ENCODE results near the gene NEDD4L. TPM values are rescaled to one million over a fixed set of nuclear protein-coding genes. Genes with fewer than 3 reads are reported as not detected.
"Not testable (repeated sequence)": the region's sequence is repeated elsewhere in the genome, so short reads cannot be mapped to it uniquely, and the experiment has no call there.

The NEDD4L gene
- total RNA-seq, 1 experiment from 2014 or later: 31.7 TPM

DNA sequence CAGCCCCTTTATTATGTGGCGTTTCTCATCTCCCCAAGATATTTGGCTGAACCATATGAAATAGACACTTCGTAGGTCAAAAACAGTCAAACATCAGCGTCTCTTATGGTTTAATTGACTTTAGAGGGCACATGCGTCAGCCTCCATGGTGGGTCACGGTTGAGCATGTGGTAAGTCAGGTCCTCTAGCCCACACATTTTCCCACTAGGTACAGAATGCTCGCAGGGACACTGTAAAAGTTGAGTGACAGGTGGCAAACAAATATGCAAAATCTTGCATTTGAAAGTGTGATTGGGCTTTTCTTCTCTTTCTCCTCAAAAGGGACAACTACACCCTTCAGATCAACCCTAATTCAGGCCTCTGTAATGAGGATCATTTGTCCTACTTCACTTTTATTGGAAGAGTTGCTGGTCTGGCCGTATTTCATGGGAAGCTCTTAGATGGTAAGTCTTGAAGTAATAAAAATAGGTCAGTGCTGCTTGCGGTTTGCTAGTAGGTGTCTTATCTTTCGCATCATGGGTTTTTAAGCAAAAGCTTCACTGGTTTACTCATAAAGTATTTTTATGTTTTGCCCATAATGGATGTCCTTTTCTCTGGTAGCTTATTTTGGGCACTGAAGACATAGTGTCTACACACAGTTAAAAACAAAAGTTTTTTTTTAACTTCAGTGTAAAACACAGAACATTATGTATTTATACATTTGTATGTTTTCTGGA, 323.6 kb downstream of the NEDD4L start:
- H3K27me3 ChIP-seq (replicated peaks): no peaks in the 10 kb centered on the region
- H3K36me3 ChIP-seq: peaks cover 72% of the 10 kb centered on the region
- no peak overlapping the region for H3K4me3 ChIP-seq
- H3K9me3 ChIP-seq (replicated peaks): no peaks in the 10 kb centered on the region
- DNase-seq (ENCODE audit: low read depth in 1 of 2, low spot score in 2 of 2): no peak
- H3K27ac ChIP-seq: no peak overlapping the region
- peaks cover 31% of the 10 kb centered on the region for H3K4me1 ChIP-seq (replicated peaks)

DNA sequence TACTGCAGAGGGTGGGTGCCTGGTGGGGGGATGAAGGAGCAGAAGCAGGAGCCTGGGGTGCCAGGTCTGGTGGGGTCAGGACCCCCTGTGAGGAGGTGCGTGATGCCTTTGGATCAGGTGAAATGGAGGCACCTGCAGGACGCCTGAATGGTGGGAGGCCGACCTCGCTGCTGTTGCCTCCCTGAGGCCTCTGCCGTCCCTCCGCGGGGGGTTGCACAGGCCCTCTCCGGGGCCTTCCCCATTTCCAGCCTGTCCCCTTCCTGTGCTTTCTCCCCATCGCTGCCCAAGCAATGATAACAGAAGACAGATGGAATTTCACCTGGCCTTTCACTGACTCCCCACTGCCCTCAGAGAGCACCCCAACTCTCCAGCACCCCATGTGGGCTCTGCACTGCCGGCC, 325.6 kb downstream of the NEDD4L start:
- H3K27me3 ChIP-seq (replicated peaks): no peaks in the 10 kb centered on the region
- H3K36me3 ChIP-seq: peaks cover 88% of the 10 kb centered on the region
- no peak overlapping the region for H3K27ac ChIP-seq
- H3K4me3 ChIP-seq: no peak overlapping the region
- H3K9me3 ChIP-seq (replicated peaks): no peaks in the 10 kb centered on the region
- peaks cover 10% of the 10 kb centered on the region for H3K4me1 ChIP-seq (replicated peaks)
- DNase-seq (ENCODE audit: low read depth in 1 of 2, low spot score in 2 of 2): no peak

DNA sequence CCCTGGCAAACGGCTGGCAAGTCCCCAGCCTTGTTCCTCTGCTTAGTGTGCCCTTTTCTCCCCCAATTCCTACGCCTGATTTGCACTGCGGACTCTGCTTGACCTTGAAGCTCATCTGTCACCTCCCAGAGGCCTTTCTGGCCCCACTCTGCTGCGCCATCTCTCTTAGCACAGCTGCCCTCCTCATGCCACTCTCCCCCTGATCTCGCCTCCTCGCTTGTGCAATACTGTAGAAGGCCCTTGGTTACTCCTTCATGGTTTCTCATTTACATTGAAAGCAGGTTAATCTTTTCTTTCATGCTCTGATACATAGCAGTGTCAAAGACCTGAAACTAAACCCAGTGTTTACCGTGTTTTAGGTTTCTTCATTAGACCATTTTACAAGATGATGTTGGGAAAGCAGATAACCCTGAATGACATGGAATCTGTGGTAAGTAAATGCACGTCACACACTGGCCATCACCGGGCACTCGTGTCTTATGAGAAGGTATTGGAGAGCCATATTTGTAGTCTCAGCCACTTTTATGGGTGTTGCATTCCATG, 326.1 kb downstream of the NEDD4L start:
- no peaks in the 10 kb centered on the region for H3K27me3 ChIP-seq (replicated peaks)
- H3K4me1 ChIP-seq (replicated peaks): peaks cover 5% of the 10 kb centered on the region
- no peaks in the 10 kb centered on the region for H3K9me3 ChIP-seq (replicated peaks)
- peaks cover 93% of the 10 kb centered on the region for H3K36me3 ChIP-seq
- H3K27ac ChIP-seq: no peak overlapping the region
- DNase-seq (ENCODE audit: low read depth in 1 of 2, low spot score in 2 of 2): no peak
- no peak overlapping the region for H3K4me3 ChIP-seq

DNA sequence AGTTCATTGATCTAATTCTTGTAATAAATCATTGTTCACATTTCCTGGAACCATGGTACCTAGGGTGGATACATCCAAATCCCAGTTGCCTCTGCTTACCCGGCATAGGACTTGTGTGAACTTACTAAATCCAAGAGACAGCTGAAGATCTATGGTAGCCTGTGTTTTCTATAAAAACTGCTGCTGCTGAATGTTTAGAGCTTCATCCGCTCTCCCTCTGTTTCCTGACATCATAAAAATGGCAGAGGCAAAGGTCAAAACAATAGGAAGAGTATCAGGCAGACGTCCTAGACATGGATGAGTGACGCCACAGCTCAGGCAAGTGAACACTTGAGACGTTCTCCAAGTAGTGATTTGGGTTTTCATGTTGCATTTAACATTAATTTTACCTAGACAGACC, 326.6 kb downstream of the NEDD4L start:
- H3K27ac ChIP-seq: no peak overlapping the region
- H3K9me3 ChIP-seq (replicated peaks): no peaks in the 10 kb centered on the region
- H3K4me3 ChIP-seq: no peak overlapping the region
- peaks cover under 1% of the 10 kb centered on the region for H3K4me1 ChIP-seq (replicated peaks)
- no peak for DNase-seq (ENCODE audit: low read depth in 1 of 2, low spot score in 2 of 2)
- H3K27me3 ChIP-seq (replicated peaks): no peaks in the 10 kb centered on the region
- peaks cover 95% of the 10 kb centered on the region for H3K36me3 ChIP-seq

DNA sequence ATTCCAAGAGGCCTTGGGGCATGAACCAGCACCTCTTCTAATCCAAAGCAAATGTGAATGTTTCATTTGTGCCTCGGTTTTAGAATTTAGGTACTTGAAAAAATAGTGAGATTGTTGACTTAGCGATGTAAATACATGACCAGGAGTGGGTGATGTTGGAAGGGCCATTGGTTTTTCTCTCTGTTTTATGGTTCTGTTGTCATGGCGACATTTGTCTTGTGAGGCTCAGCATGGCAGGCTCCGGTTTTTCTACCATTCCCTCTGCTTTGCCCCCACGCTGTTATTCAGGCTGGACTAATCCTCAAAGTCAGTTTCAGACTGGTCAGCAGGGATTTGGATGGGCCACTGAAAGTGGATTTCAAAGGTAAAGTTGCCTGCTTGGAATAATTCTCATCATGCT, 329.5 kb downstream of the NEDD4L start:
- Histone ChIP-seq H3K4me3 (no peak overlapping the region), H3K9me3 (replicated peaks) (no peaks in the 10 kb centered on the region), H3K27ac (no peak overlapping the region), H3K4me1 (replicated peaks) (no peaks in the 10 kb centered on the region), H3K36me3 (peaks cover 94% of the 10 kb centered on the region), H3K27me3 (replicated peaks) (no peaks in the 10 kb centered on the region)
- DNase-seq (ENCODE audit: low read depth in 1 of 2, low spot score in 2 of 2): no peak

DNA sequence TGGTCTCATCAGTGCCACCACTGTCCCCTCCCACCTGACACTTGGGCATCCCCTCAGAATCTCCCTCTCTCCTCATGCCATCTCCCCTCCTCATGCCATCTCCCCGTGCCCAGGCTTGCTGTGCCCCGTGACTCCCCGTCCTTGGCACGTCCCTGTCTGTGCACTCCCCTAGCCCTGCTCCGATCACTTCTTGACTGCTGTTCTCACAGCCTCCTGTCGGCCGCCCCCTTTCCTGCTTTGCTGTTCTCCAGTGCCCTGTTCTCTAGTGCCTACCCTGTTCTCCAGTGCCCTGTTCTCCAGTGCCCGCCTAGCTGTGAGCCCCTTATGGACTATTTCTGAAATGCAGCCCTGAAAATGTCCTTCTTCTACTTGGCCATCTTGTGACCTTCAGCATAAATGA, 331.0 kb downstream of the NEDD4L start:
- Histone ChIP-seq H3K4me1 (replicated peaks) (no peaks in the 10 kb centered on the region), H3K9me3 (replicated peaks) (no peaks in the 10 kb centered on the region), H3K36me3 (peaks cover 86% of the 10 kb centered on the region), H3K27ac (no peak overlapping the region), H3K4me3 (no peak overlapping the region), H3K27me3 (replicated peaks) (no peaks in the 10 kb centered on the region)
- DNase-seq (ENCODE audit: low read depth in 1 of 2, low spot score in 2 of 2): no peak

DNA sequence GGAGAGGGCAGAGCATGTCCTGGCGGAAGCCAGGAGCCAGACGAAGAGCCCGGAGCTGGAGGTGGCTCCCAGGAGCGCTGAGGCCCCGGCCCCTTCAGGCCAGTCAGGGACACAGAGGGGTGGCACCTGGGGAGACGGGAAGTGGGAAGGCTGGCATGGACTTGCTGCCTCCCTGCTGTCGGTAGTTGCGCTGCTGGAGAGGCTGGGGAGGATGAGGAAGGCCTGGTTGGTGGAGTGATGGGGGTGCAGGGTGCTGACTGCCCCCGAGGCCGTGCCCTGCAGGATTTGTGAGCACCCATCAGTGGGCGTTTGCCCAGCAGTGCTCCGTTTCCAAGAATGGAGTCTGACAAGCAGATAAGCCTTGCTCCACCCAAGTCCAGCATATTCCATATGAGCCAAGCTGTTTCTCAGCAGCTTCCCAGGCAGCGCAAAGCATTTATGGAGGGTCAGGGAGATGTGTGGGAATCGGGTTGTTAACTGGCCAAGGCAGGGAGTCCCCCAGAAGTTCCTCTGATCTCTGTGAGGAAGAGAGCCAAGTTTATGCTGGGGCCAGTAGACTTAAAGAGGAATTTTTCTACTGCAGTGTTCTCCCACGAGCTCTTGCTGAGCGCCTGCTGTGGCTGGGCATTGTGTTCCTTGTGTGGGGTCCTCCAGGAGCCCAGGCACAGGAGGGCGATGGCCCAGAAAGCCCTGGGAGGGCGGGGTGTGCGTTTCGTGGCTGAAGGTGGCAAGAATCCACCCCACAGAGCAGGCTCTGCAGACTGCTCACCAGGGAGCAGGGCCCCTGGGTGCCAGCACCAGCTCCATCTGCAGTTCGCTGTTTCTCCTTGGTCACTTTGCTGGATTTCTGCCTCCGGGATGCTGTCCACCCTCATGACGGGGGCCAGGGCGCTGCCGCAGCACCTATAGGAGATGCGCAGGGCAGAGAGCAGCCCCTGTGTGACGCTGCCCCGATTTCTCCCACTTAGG, 334.7 kb downstream of the NEDD4L start:
- H3K4me3 ChIP-seq: no peak overlapping the region
- no peaks in the 10 kb centered on the region for H3K27me3 ChIP-seq (replicated peaks)
- no peak overlapping the region for H3K27ac ChIP-seq
- no peaks in the 10 kb centered on the region for H3K4me1 ChIP-seq (replicated peaks)
- no peaks in the 10 kb centered on the region for H3K9me3 ChIP-seq (replicated peaks)
- H3K36me3 ChIP-seq: peaks cover 84% of the 10 kb centered on the region
- no peak for DNase-seq (ENCODE audit: low read depth in 1 of 2, low spot score in 2 of 2)

DNA sequence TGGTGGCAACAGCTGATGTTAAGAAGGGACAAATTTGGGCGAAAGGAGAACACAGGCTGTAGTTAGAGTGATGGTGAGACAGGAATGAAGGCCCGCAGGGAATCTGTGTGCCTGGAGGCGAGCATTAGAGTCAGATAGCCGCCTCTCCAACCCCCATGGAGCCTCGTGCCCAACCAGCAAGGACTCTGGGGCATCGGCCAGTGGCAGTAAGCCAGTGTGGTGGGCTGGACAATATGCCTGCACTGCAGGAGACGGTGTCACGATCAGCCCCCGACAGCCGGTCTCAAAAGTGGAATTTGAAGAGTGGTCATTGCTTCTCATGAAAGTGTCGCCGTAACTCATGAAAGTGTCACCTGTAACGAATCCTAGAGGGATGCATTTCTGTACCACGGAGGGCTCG, 335.4 kb downstream of the NEDD4L start:
- peak in 1 of 2 experiments; percentile 32 for DNase-seq (ENCODE audit: low read depth in 1 of 2, low spot score in 2 of 2)
- peaks cover 87% of the 10 kb centered on the region for H3K36me3 ChIP-seq
- no peaks in the 10 kb centered on the region for H3K4me1 ChIP-seq (replicated peaks)
- H3K27ac ChIP-seq: no peak overlapping the region
- H3K9me3 ChIP-seq (replicated peaks): no peaks in the 10 kb centered on the region
- H3K4me3 ChIP-seq: no peak overlapping the region
- H3K27me3 ChIP-seq (replicated peaks): no peaks in the 10 kb centered on the region

DNA sequence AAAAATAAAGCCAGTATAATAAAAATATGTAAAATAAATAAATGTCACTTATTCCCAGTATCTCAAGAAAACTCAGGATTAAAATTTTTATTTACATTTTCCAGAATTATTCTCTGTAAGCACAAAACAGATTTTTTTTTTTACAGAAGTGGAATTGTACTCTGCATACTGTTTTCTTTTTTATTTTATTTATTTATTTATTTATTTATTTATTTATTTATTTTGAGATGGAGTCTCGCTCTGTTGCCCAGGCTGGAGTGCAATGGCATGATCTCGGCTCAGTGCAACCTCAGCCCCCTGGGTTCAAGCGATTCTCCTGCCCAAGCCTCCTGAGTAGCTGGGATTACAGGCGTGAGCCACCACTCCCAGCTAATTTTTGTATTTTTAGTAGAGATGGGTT, 336.1 kb downstream of the NEDD4L start:
- not testable (repeated sequence) for H3K27me3 ChIP-seq (replicated peaks); H3K4me3 ChIP-seq; H3K4me1 ChIP-seq (replicated peaks); H3K27ac ChIP-seq; H3K9me3 ChIP-seq (replicated peaks); DNase-seq (ENCODE audit: low read depth in 1 of 2, low spot score in 2 of 2)
- peaks cover 87% of the 10 kb centered on the region for H3K36me3 ChIP-seq

DNA sequence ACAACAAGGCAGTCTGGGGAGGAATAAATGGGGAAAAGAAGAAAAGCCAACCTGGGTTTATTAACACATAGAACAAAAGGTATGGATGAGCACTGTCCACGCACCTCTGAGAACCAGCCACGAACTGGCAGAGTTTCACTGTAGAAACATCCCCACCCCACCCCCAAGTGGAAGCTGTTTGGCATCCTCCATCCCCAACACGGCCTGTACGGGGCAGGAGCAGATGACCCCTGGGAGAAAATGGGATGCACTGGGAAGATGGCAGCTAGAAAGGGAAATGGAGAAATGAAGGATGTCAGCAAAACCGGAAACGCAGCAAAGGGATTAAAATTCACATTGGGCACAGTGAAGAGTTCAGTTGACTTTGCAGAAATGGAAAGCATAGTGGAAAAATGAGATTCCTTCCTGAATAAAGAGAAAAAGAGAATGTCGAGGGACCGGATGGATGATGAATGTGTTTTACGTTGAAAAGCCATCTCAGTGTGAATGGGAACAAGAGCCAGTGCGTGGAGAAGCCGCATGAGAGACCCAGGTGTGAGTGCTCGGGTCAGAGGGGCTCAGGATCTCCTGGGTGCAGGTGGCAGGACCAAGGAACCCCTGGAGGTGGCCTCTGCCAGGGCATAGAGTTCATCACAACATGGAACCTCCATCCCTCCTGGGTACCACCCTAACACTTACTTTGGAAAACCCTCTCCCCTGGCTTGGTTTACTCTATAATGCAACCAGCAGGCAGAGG, 337.8 kb downstream of the NEDD4L start:
- H3K4me3 ChIP-seq: no peak overlapping the region
- no peak overlapping the region for H3K27ac ChIP-seq
- no peaks in the 10 kb centered on the region for H3K9me3 ChIP-seq (replicated peaks)
- peaks cover 87% of the 10 kb centered on the region for H3K36me3 ChIP-seq
- peak in 1 of 2 experiments; percentile 18 for DNase-seq (ENCODE audit: low read depth in 1 of 2, low spot score in 2 of 2)
- no peaks in the 10 kb centered on the region for H3K27me3 ChIP-seq (replicated peaks)
- no peaks in the 10 kb centered on the region for H3K4me1 ChIP-seq (replicated peaks)

DNA sequence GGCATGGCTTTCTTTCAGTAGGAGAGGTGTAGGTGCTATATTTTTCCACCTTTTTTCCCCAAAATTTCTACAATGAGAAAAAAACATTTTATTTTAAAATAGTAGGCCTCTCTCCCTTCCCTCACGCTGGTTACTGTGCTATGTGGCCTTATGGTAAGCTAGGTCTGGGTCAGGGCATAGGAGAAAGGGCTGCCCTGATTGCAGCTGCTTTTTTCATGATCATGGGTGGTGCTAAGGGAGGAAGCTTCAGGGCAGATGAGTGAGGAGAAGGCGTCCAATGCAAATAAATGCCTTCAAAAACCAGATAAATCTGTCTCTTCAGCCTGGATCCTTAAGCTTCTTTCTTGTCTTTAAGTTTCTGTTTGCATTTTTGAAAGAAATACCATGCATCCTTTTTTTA, 338.4 kb downstream of the NEDD4L start:
- Histone ChIP-seq H3K4me3 (no peak overlapping the region), H3K9me3 (replicated peaks) (no peaks in the 10 kb centered on the region), H3K27ac (no peak overlapping the region), H3K4me1 (replicated peaks) (no peaks in the 10 kb centered on the region), H3K27me3 (replicated peaks) (no peaks in the 10 kb centered on the region), H3K36me3 (peaks cover 85% of the 10 kb centered on the region)
- DNase-seq (ENCODE audit: low read depth in 1 of 2, low spot score in 2 of 2): no peak

DNA sequence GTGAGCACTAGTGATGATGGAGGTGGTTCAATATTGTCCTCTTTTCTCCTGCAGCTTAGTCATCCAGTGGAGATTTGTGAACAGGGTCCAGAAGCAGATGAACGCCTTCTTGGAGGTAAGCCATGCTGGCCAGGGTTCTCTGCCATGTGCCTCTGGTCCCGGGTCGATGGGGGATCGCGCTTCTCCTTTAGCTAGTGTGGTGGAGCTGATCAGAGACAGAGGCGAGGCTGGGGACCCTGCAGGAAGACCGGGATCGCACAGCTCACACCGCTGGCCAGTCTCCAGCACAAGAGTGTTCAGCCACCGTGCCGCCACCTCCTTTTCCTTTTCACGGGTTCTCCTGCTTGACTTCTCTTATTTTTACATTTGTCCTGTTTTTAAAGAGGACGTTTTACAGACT, 341.4 kb downstream of the NEDD4L start:
- no peaks in the 10 kb centered on the region for H3K27me3 ChIP-seq (replicated peaks)
- peaks cover 94% of the 10 kb centered on the region for H3K36me3 ChIP-seq
- peak in 1 of 2 experiments; percentile 33 for DNase-seq (ENCODE audit: low read depth in 1 of 2, low spot score in 2 of 2)
- no peak overlapping the region for H3K27ac ChIP-seq
- H3K4me3 ChIP-seq: no peak overlapping the region
- H3K4me1 ChIP-seq (replicated peaks): no peaks in the 10 kb centered on the region
- no peaks in the 10 kb centered on the region for H3K9me3 ChIP-seq (replicated peaks)

DNA sequence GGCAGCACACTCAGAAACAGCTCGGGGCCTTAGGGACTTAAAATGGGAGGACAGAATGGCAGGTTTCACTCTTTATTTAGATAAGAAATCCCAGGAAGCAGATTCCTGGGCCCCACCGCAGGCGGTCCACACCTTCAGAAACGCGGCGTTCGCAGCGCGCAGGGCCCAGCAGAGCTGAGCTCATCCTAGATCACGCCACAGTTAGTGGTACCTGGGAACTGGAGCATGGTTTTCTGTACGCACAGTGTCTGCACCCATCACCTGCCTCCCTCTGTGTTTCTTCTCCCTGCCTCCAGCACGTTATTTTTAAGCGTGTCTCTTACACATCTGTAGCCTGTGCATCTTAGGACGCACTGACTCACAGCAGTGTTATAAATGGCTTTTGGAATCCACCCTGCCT, 342.8 kb downstream of the NEDD4L start:
- Histone ChIP-seq H3K4me3 (no peak overlapping the region), H3K27me3 (replicated peaks) (no peaks in the 10 kb centered on the region), H3K9me3 (replicated peaks) (no peaks in the 10 kb centered on the region), H3K36me3 (peaks cover 94% of the 10 kb centered on the region), H3K4me1 (replicated peaks) (no peaks in the 10 kb centered on the region), H3K27ac (no peak overlapping the region)
- peak in 1 of 2 experiments; percentile 19 for DNase-seq (ENCODE audit: low read depth in 1 of 2, low spot score in 2 of 2)

Measured in SJSA1 (cell line).